Activated B cell treated with CpG ODN at 0.5 μM for 24 hours (primary cell): Measurements from ENCODE around the gene PATL1. TPM values are rescaled to one million over a fixed set of nuclear protein-coding genes. Genes with fewer than 3 reads are reported as not detected.
"Not testable (repeated sequence)": the region's sequence is repeated elsewhere in the genome, so short reads cannot be mapped to it uniquely, and the experiment has no call there.

Source experiments
- ATAC-seq: fragments of 200-7000 bp; cut with Tn5 transposase; one replicate; pipeline ENCODE4 v1.10.0; 2021; ENCODE audit warnings: low read depth, mild to moderate bottlenecking, moderate library complexity
- CTCF ChIA-PET: fragments of 350-600 bp; sonication (Branson Sonifier 250); formaldehyde crosslinking; loops from one replicate; lab custom pipeline; 2021; ENCODE audit warnings: antibody characterized with exemption; lab: Charles Lee
- POLR2A ChIA-PET: fragments of 350-600 bp; sonication (Branson Sonifier 250); formaldehyde crosslinking; loops from one replicate; lab custom pipeline; 2021; ENCODE audit warnings: antibody characterized with exemption; lab: Charles Lee
- DNase-seq: peaks from one replicate; pipeline ENCODE4 v3.0.0; 2022
- H3K27ac Mint-ChIP-seq: one replicate; pipeline ENCODE4 v1.8.0; 2020; ENCODE audit warnings: mixed read lengths
- H3K27me3 Mint-ChIP-seq: one replicate; pipeline ENCODE4 v1.8.0; 2021; ENCODE audit warnings: mixed read lengths
- H3K36me3 Mint-ChIP-seq: one replicate; pipeline ENCODE4 v1.8.0; 2021; ENCODE audit warnings: low read depth, mixed read lengths
- H3K4me1 Mint-ChIP-seq: one replicate; pipeline ENCODE4 v1.8.0; 2021; ENCODE audit warnings: mixed read lengths
- H3K4me3 Mint-ChIP-seq: one replicate; pipeline ENCODE4 v1.8.0; 2020; ENCODE audit warnings: mild to moderate bottlenecking, mixed read lengths
- H3K9me3 Mint-ChIP-seq: one replicate; pipeline ENCODE4 v1.8.0; 2020; ENCODE audit warnings: mixed read lengths
- intact Hi-C: fragments of 100-400 bp; cut with micrococcal nuclease; formaldehyde crosslinking; loops from one replicate; pipeline ENCODE4 v1.15.1; 2024
- total RNA-seq: library from RNA; stranded (reverse); gene quantifications from 2 replicates; pipeline ENCODE4 v1.2.3, GENCODE V29; 2022
- TF ChIP-seq, protein P1 (sequence below): fragments of 200-600 bp; IDR thresholded peaks from one replicate; pipeline ENCODE4 v1.8.0; 2022; ENCODE audit warnings: antibody characterized with exemption, mild to moderate bottlenecking

The PATL1 gene
- total RNA-seq, 1 donor from 2014 or later = 45.1 TPM

GRCh38 chr11:59629996-59630395 lies 38.8 kb downstream of the PATL1 start:
- no peak for ATAC-seq
- POLR2A ChIA-PET = no interaction called here
- intact Hi-C loops = no loop called here
- Mint-ChIP-seq H3K9me3 (peaks cover 2% of the 10 kb centered on the region), H3K27me3 (no peaks in the 10 kb centered on the region), H3K36me3 (peaks cover 15% of the 10 kb centered on the region), H3K4me3 (no peak overlapping the region), H3K27ac (no peak overlapping the region), H3K4me1 (no peaks in the 10 kb centered on the region)
- TF ChIP-seq, protein P1, sequence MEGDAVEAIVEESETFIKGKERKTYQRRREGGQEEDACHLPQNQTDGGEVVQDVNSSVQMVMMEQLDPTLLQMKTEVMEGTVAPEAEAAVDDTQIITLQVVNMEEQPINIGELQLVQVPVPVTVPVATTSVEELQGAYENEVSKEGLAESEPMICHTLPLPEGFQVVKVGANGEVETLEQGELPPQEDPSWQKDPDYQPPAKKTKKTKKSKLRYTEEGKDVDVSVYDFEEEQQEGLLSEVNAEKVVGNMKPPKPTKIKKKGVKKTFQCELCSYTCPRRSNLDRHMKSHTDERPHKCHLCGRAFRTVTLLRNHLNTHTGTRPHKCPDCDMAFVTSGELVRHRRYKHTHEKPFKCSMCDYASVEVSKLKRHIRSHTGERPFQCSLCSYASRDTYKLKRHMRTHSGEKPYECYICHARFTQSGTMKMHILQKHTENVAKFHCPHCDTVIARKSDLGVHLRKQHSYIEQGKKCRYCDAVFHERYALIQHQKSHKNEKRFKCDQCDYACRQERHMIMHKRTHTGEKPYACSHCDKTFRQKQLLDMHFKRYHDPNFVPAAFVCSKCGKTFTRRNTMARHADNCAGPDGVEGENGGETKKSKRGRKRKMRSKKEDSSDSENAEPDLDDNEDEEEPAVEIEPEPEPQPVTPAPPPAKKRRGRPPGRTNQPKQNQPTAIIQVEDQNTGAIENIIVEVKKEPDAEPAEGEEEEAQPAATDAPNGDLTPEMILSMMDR = no peak
- no peak for DNase-seq
- CTCF ChIA-PET = no interaction called here

DNA sequence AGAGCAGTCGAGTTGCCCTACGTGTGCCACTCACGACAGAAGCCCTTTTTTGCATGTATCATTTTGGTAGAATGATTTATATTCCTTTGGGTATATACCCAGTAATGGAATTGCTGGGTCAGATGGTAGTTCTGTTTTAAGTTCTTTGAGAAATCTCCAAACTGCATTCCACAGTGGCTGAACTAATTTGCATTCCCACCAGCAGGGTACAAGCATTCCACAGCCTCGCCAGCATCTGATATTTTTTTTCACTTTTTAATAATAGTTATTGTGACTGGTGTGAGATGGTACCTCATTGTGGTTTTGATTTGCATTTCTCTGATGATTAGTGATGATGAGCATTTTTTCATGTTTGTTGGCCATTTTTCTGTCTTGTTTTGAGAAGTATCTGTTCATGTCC lies 41.9 kb downstream of the PATL1 start:
- H3K4me3 Mint-ChIP-seq, H3K9me3 Mint-ChIP-seq, POLR2A ChIA-PET: not testable (repeated sequence)

DNA sequence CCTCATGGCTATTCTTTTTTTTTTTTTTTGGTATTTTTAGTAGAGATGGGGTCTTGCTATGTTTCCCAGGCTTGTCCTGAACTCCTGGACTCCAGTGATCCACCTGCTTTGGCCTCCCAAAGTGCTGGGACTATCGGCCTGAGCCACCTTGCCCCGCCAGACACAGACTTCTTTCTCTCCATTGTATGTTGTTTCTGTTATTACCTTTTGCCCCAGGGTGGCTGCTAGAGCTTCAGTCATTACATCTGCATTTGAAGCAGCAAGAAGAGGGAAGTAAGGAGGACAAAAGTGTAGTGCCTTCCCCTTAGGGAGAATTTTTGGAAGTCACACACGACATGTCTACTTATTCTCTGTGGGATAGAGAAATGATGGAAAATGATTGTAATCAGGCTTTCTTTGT lies 43.1 kb downstream of the PATL1 start:
- Mint-ChIP-seq H3K4me1 (no peaks in the 10 kb centered on the region), H3K27ac (no peak overlapping the region), H3K4me3 (no peak overlapping the region), H3K9me3 (peaks cover 2% of the 10 kb centered on the region), H3K27me3 (no peaks in the 10 kb centered on the region), H3K36me3 (peaks cover 7% of the 10 kb centered on the region)
- DNase-seq (no peak), ATAC-seq (no peak)
- ChIA-PET POLR2A (no interaction called here), CTCF (no interaction called here)
- TF ChIP-seq, protein P1 = no peak
- intact Hi-C loops = no loop called here

More for the DNA sequence above, 41.9 kb downstream of the PATL1 start:
- H3K36me3 Mint-ChIP-seq = peaks cover 11% of the 10 kb centered on the region
- DNase-seq, ATAC-seq, H3K4me1 Mint-ChIP-seq, intact Hi-C loops, CTCF ChIA-PET, H3K27ac Mint-ChIP-seq, H3K27me3 Mint-ChIP-seq: not testable (repeated sequence)

DNA sequence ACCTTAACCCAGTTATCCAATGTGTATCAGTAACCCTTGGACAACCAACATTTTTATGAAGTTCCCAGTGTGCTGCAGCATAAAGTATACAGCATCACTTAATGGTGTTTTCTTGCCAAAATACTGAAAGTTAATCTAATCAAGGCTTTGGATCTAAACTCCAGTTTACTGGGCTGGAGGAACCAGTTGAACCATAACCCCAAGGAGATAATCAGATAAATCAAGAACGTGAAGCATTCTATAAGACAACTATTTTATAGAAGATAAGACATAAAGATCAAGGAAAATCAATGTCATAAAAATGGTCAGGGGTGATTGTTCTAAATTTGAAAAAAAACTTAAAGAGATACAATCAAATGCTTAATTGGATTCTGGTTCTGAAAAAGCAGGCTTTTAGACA lies 51.0 kb downstream of the PATL1 start:
- CTCF ChIA-PET = no interaction called here
- TF ChIP-seq, protein P1 = no peak
- ATAC-seq = no peak
- DNase-seq = no peak
- H3K36me3 Mint-ChIP-seq = peaks cover 8% of the 10 kb centered on the region
- H3K27me3 Mint-ChIP-seq = no peaks in the 10 kb centered on the region
- POLR2A ChIA-PET = interaction anchor here (0.6 to 4.6 kb wide), 2 partner anchors 51 to 1756 kb away, joined by 3 to 76 read pairs; partner anchors contain the start of gene PATL1
- no peak overlapping the region for H3K27ac Mint-ChIP-seq
- intact Hi-C loops = loop anchor here (2.0 to 5.0 kb wide), 4 partner anchors 137 to 1544 kb away; partner anchors contain the start of genes STX3 and VPS37C
- peaks cover 29% of the 10 kb centered on the region for H3K4me1 Mint-ChIP-seq
- no peak overlapping the region for H3K4me3 Mint-ChIP-seq
- no peaks in the 10 kb centered on the region for H3K9me3 Mint-ChIP-seq

DNA sequence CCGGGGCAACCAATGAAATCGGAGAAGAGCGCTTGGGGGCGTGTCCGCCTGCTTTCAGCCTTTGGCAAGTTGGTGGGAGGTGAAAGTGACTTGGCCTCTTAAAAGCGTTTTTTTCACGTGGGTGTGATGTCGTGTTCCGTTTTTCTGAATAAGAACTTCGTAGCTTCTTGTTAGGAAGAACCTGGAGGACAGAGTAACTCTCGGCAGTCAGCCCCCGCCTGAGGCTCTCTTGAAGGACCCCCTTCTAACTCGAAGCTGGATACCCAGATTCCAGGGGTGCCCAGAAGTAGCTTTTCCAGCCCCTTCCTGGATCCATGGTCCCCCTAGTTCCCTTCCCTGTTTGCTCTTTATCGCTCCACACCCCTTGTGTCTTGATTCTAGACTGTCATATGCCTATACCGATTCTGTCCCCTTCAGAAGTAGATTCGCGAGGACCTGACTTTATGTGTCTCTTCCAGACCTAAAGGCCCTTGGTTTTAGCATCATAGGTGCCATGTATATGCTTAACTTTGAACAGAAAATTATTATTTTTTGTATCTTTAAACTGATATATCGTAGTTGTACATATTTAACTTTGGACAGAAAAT lies 52.3 kb downstream of the PATL1 start:
- ChIA-PET POLR2A (interaction anchor here (0.7 to 4.6 kb wide), 15 partner anchors 12 to 1043 kb away, joined by 3 to 76 read pairs (median 5); partner anchors contain the start of genes PATL1 and STX3), CTCF (interaction anchor here (1.6 kb wide), 1 partner anchor 79 kb away, joined by 6 read pairs; no protein-coding TSS in a partner anchor)
- ATAC-seq (no peak), DNase-seq (no peak)
- Mint-ChIP-seq H3K9me3 (no peaks in the 10 kb centered on the region), H3K36me3 (peaks cover 19% of the 10 kb centered on the region), H3K27ac (peak overlapping the region; percentile 88), H3K4me1 (peaks cover 43% of the 10 kb centered on the region), H3K4me3 (peak overlapping the region; percentile 96), H3K27me3 (no peaks in the 10 kb centered on the region)
- intact Hi-C loops = loop anchor here (1.0 to 5.0 kb wide), 6 partner anchors 53 to 1546 kb away; partner anchors contain the start of genes PATL1, STX3, VPS37C and ZFP91
- TF ChIP-seq, protein P1 = no peak
